NOMO-1 treated with DMSO at 0.1 percent for 48 hours (cell line): ENCODE data around the gene PLPPR5.

Experiments
- DNase-seq: peaks from one replicate; lab custom pipeline; 2025; ENCODE audit not compliant: unreplicated experiment; lab: John Stamatoyannopoulos, UW

Gene PLPPR5

GRCh38 chr1:98969798-98970490 is 34.7 kb downstream of the PLPPR5 start:
- no peak for DNase-seq

GRCh38 chr1:98967122-98967521 is 37.5 kb downstream of the PLPPR5 start:
- no peak for DNase-seq

- DNase-seq = no peak
Observed at GRCh38 chr1:98965394-98965793, 39.3 kb downstream of the PLPPR5 start.

GRCh38 chr1:98964198-98964597 is 40.5 kb downstream of the PLPPR5 start:
- no peak for DNase-seq

- DNase-seq = no peak
Observed at GRCh38 chr1:98963064-98963758, 41.5 kb downstream of the PLPPR5 start.

- DNase-seq = no peak
Observed at GRCh38 chr1:98962156-98962555, 42.5 kb downstream of the PLPPR5 start.

- DNase-seq = no peak
Observed at GRCh38 chr1:98949621-98950020, 55.0 kb downstream of the PLPPR5 start.

- DNase-seq = no peak
Observed at GRCh38 chr1:98949166-98949565, 55.5 kb downstream of the PLPPR5 start.

- DNase-seq = no peak
Observed at GRCh38 chr1:98947071-98947470, 57.6 kb downstream of the PLPPR5 start.

- DNase-seq = no peak
Observed at GRCh38 chr1:98940722-98941079, 64.0 kb downstream of the PLPPR5 start.

- no peak for DNase-seq
Observed at GRCh38 chr1:98940069-98940721, 64.5 kb downstream of the PLPPR5 start.

- no peak for DNase-seq
Observed at GRCh38 chr1:98939471-98939870, 65.2 kb downstream of the PLPPR5 start.

GRCh38 chr1:98937347-98937746 is 67.3 kb downstream of the PLPPR5 start:
- no peak for DNase-seq

- DNase-seq = no peak
Observed at GRCh38 chr1:98932184-98932583, 72.5 kb downstream of the PLPPR5 start.

- no peak for DNase-seq
Observed at GRCh38 chr1:98931128-98931835, 73.4 kb downstream of the PLPPR5 start.

GRCh38 chr1:98929437-98929836 is 75.2 kb downstream of the PLPPR5 start:
- no peak for DNase-seq

GRCh38 chr1:98926597-98926996 is 78.1 kb downstream of the PLPPR5 start:
- no peak for DNase-seq

- DNase-seq = no peak
Observed at GRCh38 chr1:98924977-98925376, 79.7 kb downstream of the PLPPR5 start.

- no peak for DNase-seq
Observed at GRCh38 chr1:98923667-98924066, 81.0 kb downstream of the PLPPR5 start.

- no peak for DNase-seq
Observed at GRCh38 chr1:98921817-98922216, 82.8 kb downstream of the PLPPR5 start.

GRCh38 chr1:98920441-98921110 is 84.1 kb downstream of the PLPPR5 start:
- DNase-seq = no peak
